ENCODE measurements around the gene CRIM1. TPM values are rescaled to one million over a fixed set of nuclear protein-coding genes. Genes with fewer than 3 reads are reported as not detected.
A peak's percentile ranks its signal among the peaks of the same experiment; 100 is the strongest.

The CRIM1 gene
- total RNA-seq, 1 experiment from 2014 or later, result 27.6 TPM

DNA sequence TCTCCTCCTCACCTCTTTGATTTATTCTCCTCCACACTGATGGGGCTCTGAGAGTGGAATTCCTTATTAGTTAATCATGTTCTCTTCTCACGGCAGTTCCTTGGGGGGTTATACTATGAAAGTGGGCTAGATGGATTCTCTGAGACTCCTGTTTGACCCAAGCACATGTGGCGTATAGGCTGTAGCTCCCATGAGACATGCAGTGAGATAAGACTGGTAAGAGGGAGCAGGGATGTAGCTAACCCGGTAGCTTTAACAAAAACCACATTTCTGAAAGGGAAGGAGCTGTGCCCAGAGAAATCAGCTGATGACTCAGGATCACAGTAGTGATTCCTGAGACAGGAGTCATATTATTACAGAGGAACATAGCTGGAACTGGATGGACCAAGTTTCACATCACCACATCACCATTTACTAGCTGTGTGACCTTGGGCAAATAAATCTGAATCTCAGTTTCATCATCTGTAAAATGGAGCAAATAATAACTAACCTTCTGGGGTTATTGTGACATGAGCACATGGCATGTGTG is 82.9 kb downstream of the CRIM1 start:
- H3K4ac ChIP-seq (ENCODE audit: low read depth, low read length), result no peak overlapping the region
- no peak overlapping the region for H3K4me3 Mint-ChIP-seq
- no peak overlapping the region for H3K4me2 ChIP-seq (ENCODE audit: insufficient read depth, insufficient read length, low read length)
- H4K20me1 ChIP-seq (ENCODE audit: control insufficient read depth, insufficient read depth, insufficient read length), result no peaks in the 10 kb centered on the region
- no peak overlapping the region for H4K5ac ChIP-seq (ENCODE audit: insufficient read length, low read depth, low read length)
- H3T11ph ChIP-seq (ENCODE audit: low read length), result no peak overlapping the region
- H3K27me3 Mint-ChIP-seq (ENCODE audit: low read depth), result no peaks in the 10 kb centered on the region
- H2BK15ac ChIP-seq (ENCODE audit: low read depth, low read length), result no peak overlapping the region
- no peak overlapping the region for H2BK120ac ChIP-seq (ENCODE audit: low read depth, low read length, poor library complexity, severe bottlenecking)
- no peak overlapping the region for H2BK5ac ChIP-seq (ENCODE audit: insufficient read length, low read length)
- H3K56ac ChIP-seq (ENCODE audit: insufficient read length, low read depth, low read length), result no peak overlapping the region
- no peaks in the 10 kb centered on the region for H3K9me3 ChIP-seq (ENCODE audit: control insufficient read depth, low read depth, low read length)
- no peaks in the 10 kb centered on the region for H3K27me3 ChIP-seq (ENCODE audit: insufficient read depth, low read length)
- H3K79me2 ChIP-seq (ENCODE audit: insufficient read depth, low read length), result peaks cover 2% of the 10 kb centered on the region; the same call in 1 of the 2 replicates
- no CpG with 5 or more reads among the region's 3 CpGs for WGBS (ENCODE audit: extremely low coverage, insufficient read length, low lambda C conversion rate)
- H3K27ac Mint-ChIP-seq, result peak overlapping the region in 2 of 3 experiments; percentile 60 to 80; a peak in 4 of 7 replicates
- no peak overlapping the region for H3K14ac ChIP-seq (ENCODE audit: insufficient read depth, low read length)
- H3K23ac ChIP-seq (ENCODE audit: insufficient read length, low read depth, low read length), result no peak overlapping the region
- H3K79me1 ChIP-seq (ENCODE audit: insufficient read depth, low read depth, low read length, poor library complexity, severe bottlenecking), result peaks cover 8% of the 10 kb centered on the region
- H3K36me3 Mint-ChIP-seq (ENCODE audit: insufficient read depth in 1 of 3, low read depth in 3 of 3), result peaks cover 12 to 34% (median 23%) of the 10 kb centered on the region in 3 experiments; a peak in 6 of 7 replicates
- no peak for DNase-seq
- H3K9ac ChIP-seq (ENCODE audit: extremely low read depth, insufficient read length, low read length), result no peak overlapping the region
- no peak overlapping the region for H2BK12ac ChIP-seq (ENCODE audit: insufficient read length, low read depth, low read length)
- no peak overlapping the region for H4K8ac ChIP-seq (replicated peaks; ENCODE audit: insufficient read length, low read depth, low read length)
- H2BK20ac ChIP-seq (ENCODE audit: low read depth, low read length, poor library complexity, severe bottlenecking), result no peak overlapping the region
- no peak overlapping the region for H2AFZ ChIP-seq (ENCODE audit: low read length)
- no peak overlapping the region for H3K18ac ChIP-seq (ENCODE audit: insufficient read length, low read depth, low read length)
- H3K27ac ChIP-seq (ENCODE audit: insufficient read length, low read depth, low read length), result no peak overlapping the region
- no peak overlapping the region for H2AK5ac ChIP-seq (ENCODE audit: insufficient read length, low read length)
- H3K23me2 ChIP-seq (ENCODE audit: insufficient read length, low read depth, low read length, poor library complexity, severe bottlenecking), result no peaks in the 10 kb centered on the region
- no peaks in the 10 kb centered on the region for H3K4me1 ChIP-seq (ENCODE audit: insufficient read depth, low read length)
- H3K4me1 Mint-ChIP-seq, result peaks cover 2% of the 10 kb centered on the region in 2 experiments; a peak in 2 of 4 replicates
- no peak overlapping the region for H4K91ac ChIP-seq (ENCODE audit: insufficient read length, low read depth, low read length)
- TF ChIP-seq, protein P1, sequence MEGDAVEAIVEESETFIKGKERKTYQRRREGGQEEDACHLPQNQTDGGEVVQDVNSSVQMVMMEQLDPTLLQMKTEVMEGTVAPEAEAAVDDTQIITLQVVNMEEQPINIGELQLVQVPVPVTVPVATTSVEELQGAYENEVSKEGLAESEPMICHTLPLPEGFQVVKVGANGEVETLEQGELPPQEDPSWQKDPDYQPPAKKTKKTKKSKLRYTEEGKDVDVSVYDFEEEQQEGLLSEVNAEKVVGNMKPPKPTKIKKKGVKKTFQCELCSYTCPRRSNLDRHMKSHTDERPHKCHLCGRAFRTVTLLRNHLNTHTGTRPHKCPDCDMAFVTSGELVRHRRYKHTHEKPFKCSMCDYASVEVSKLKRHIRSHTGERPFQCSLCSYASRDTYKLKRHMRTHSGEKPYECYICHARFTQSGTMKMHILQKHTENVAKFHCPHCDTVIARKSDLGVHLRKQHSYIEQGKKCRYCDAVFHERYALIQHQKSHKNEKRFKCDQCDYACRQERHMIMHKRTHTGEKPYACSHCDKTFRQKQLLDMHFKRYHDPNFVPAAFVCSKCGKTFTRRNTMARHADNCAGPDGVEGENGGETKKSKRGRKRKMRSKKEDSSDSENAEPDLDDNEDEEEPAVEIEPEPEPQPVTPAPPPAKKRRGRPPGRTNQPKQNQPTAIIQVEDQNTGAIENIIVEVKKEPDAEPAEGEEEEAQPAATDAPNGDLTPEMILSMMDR (conservative IDR thresholded peaks at IDR 0.05), result no peak
- H3K9me3 Mint-ChIP-seq, result no peaks in the 10 kb centered on the region
